ENCODE data around the gene EPHB1.

GRCh38 chr3:134899786-134900185, 104.7 kb downstream of the EPHB1 start:
- TF ChIP-seq CTCF (IDR thresholded peaks at IDR 0.05; ENCODE audit: low read depth, low read length, missing input control) (no peak), SP1 (IDR thresholded peaks at IDR 0.05) (no peak)
